ENCODE measurements around the gene BANK1. TPM values are rescaled to one million over a fixed set of nuclear protein-coding genes. Genes with fewer than 3 reads are reported as not detected.
A peak's percentile ranks its signal among the peaks of the same experiment; 100 is the strongest.
"Not testable (repeated sequence)": the region's sequence is repeated elsewhere in the genome, so short reads cannot be mapped to it uniquely, and the experiment has no call there.

The BANK1 gene
- total RNA-seq, 1 experiment from 2014 or later = 3.3 TPM

- POLR2A ChIA-PET = no interaction called here
- ATAC-seq (no peak), DNase-seq (ENCODE audit: low read depth, low spot score) (no peak)
- H3K27me3 ChIP-seq (ENCODE audit: control insufficient read depth, insufficient read depth, low read length) = no peaks in the 10 kb centered on the region
- H3K9me3 ChIP-seq (ENCODE audit: control insufficient read depth, insufficient read depth, low read depth, low read length) = no peaks in the 10 kb centered on the region
- BruUV-seq (replicated peaks) = no TSS peak
- in situ Hi-C loops (cut with HindIII; ENCODE audit: low pct_unique_long_range_greater_than_20kb, low sequenced_read_pairs) (no loop called here), intact Hi-C loops (cut with micrococcal nuclease; ENCODE audit: unreplicated experiment) (no loop called here)
- no peak for TF ChIP-seq SIN3A (IDR thresholded peaks at IDR 0.05; ENCODE audit: borderline replicate concordance, insufficient read depth, low read depth, low read length)
- no peak for TF ChIP-seq TCF7L2 (IDR thresholded peaks at IDR 0.05; ENCODE audit: low read depth, low read length)
- TF ChIP-seq REST (IDR thresholded peaks at IDR 0.05; ENCODE audit: insufficient read depth in 1 of 2, low read depth in 2 of 2, low read length in 1 of 2) = no peak
- TF ChIP-seq POLR2AphosphoS5 (IDR thresholded peaks at IDR 0.05; ENCODE audit: low read depth, low read length) = no peak
- no peak for TF ChIP-seq CTCF (IDR thresholded peaks at IDR 0.05)
- H3K36me3 ChIP-seq (ENCODE audit: control insufficient read depth, insufficient read depth, low read length) = no peaks in the 10 kb centered on the region
- no peaks in the 10 kb centered on the region; the same call in 1 of the 2 replicates for H3K4me1 ChIP-seq (ENCODE audit: control insufficient read depth, insufficient read depth, low read length)
- no peak overlapping the region for H3K4me3 ChIP-seq (ENCODE audit: low read depth in 2 of 2, low read length in 2 of 2)
- CTCF ChIA-PET = no interaction called here
- peak overlapping the region; percentile 29; the same call in 1 of the 2 replicates for H3K27ac ChIP-seq (ENCODE audit: low read length)
Measured at GRCh38 chr4:101886826-101887225, 96.3 kb downstream of the BANK1 start.

- POLR2A ChIA-PET = no interaction called here
- intact Hi-C loops (cut with micrococcal nuclease; ENCODE audit: unreplicated experiment) (no loop called here), in situ Hi-C loops (cut with HindIII; ENCODE audit: low pct_unique_long_range_greater_than_20kb, low sequenced_read_pairs) (no loop called here)
- Histone ChIP-seq H3K4me3 (ENCODE audit: low read depth in 2 of 2, low read length in 2 of 2) (no peak overlapping the region), H3K36me3 (ENCODE audit: control insufficient read depth, insufficient read depth, low read length) (no peaks in the 10 kb centered on the region), H3K27me3 (ENCODE audit: control insufficient read depth, insufficient read depth, low read length) (no peaks in the 10 kb centered on the region), H3K4me1 (ENCODE audit: control insufficient read depth, insufficient read depth, low read length) (no peaks in the 10 kb centered on the region; the same call in 1 of the 2 replicates), H3K9me3 (ENCODE audit: control insufficient read depth, insufficient read depth, low read depth, low read length) (no peaks in the 10 kb centered on the region), H3K27ac (ENCODE audit: low read length) (no peak overlapping the region)
- DNase-seq (ENCODE audit: low read depth, low spot score) = no peak
- TF ChIP-seq REST (IDR thresholded peaks at IDR 0.05; ENCODE audit: insufficient read depth in 1 of 2, low read depth in 2 of 2, low read length in 1 of 2) (no peak), SIN3A (IDR thresholded peaks at IDR 0.05; ENCODE audit: borderline replicate concordance, insufficient read depth, low read depth, low read length) (no peak), POLR2AphosphoS5 (IDR thresholded peaks at IDR 0.05; ENCODE audit: low read depth, low read length) (no peak), CTCF (IDR thresholded peaks at IDR 0.05) (no peak), TCF7L2 (IDR thresholded peaks at IDR 0.05; ENCODE audit: low read depth, low read length) (no peak)
- CTCF ChIA-PET = no interaction called here
- BruUV-seq (replicated peaks) = no TSS peak
- no peak for ATAC-seq
Measured at GRCh38 chr4:101888472-101888871, 97.9 kb downstream of the BANK1 start.

GRCh38 chr4:101905527-101905926, 115.0 kb downstream of the BANK1 start:
- in situ Hi-C loops (cut with HindIII; ENCODE audit: low pct_unique_long_range_greater_than_20kb, low sequenced_read_pairs); intact Hi-C loops (cut with micrococcal nuclease; ENCODE audit: unreplicated experiment); BruUV-seq (replicated peaks); H3K27ac ChIP-seq (ENCODE audit: low read length); POLR2A ChIA-PET; CTCF ChIA-PET; H3K4me1 ChIP-seq (ENCODE audit: control insufficient read depth, insufficient read depth, low read length); H3K4me3 ChIP-seq (ENCODE audit: low read depth in 2 of 2, low read length in 2 of 2); ATAC-seq; H3K36me3 ChIP-seq (ENCODE audit: control insufficient read depth, insufficient read depth, low read length); H3K27me3 ChIP-seq (ENCODE audit: control insufficient read depth, insufficient read depth, low read length); DNase-seq (ENCODE audit: low read depth, low spot score); H3K9me3 ChIP-seq (ENCODE audit: control insufficient read depth, insufficient read depth, low read depth, low read length): not testable (repeated sequence)

Measured in Panc1 (cell line).